GM19023 (cell line): ENCODE data around the gene AFG3L2.
A peak's percentile ranks its signal among the peaks of the same experiment; 100 is the strongest.
"Not testable (repeated sequence)": the region's sequence is repeated elsewhere in the genome, so short reads cannot be mapped to it uniquely, and the experiment has no call there.

ENCODE experiments used
- ATAC-seq: cut with Tn5 transposase; IDR thresholded peaks from one replicate; pipeline ENCODE4 v1.9.1; 2021; ENCODE audit warnings: mild to moderate bottlenecking, moderate library complexity; ENCODE audit not compliant: unreplicated experiment

AFG3L2 gene

GRCh38 chr18:12397793-12398192 is 20.8 kb upstream of the AFG3L2 start:
- ATAC-seq, result no peak

GRCh38 chr18:12397254-12397653 is 20.2 kb upstream of the AFG3L2 start:
- ATAC-seq, result no peak

- ATAC-seq, result no peak
These were observed 17.4 kb upstream of the AFG3L2 start for GRCh38 chr18:12394428-12394827.

GRCh38 chr18:12393998-12394397 is 17.0 kb upstream of the AFG3L2 start:
- no peak for ATAC-seq

GRCh38 chr18:12393510-12393909 is 16.5 kb upstream of the AFG3L2 start:
- ATAC-seq, result no peak

GRCh38 chr18:12391487-12392165 is 14.6 kb upstream of the AFG3L2 start:
- ATAC-seq, result peak; percentile 66

GRCh38 chr18:12388442-12388841 is 11.4 kb upstream of the AFG3L2 start:
- ATAC-seq, result no peak

- no peak for ATAC-seq
These were observed 7.2 kb upstream of the AFG3L2 start for GRCh38 chr18:12384261-12384660.

GRCh38 chr18:12383759-12384158 is 6.7 kb upstream of the AFG3L2 start:
- not testable (repeated sequence) for ATAC-seq

- ATAC-seq, result not testable (repeated sequence)
These were observed 5.3 kb upstream of the AFG3L2 start for GRCh38 chr18:12382221-12382814.

- not testable (repeated sequence) for ATAC-seq
These were observed 1.2 kb upstream of the AFG3L2 start for GRCh38 chr18:12378198-12378558.

- ATAC-seq, result peak; percentile 61
These were observed 650 bp upstream of the AFG3L2 start for GRCh38 chr18:12377556-12378197.

- no peak for ATAC-seq
These were observed 833 bp downstream of the AFG3L2 start for GRCh38 chr18:12376034-12376753.

GRCh38 chr18:12374401-12374800 is 2.6 kb downstream of the AFG3L2 start:
- ATAC-seq, result no peak

GRCh38 chr18:12373771-12374116 is 3.3 kb downstream of the AFG3L2 start:
- ATAC-seq, result no peak

GRCh38 chr18:12373116-12373770 is 3.8 kb downstream of the AFG3L2 start:
- ATAC-seq, result no peak

- no peak for ATAC-seq
These were observed 4.6 kb downstream of the AFG3L2 start for GRCh38 chr18:12372406-12372805.

GRCh38 chr18:12371590-12371989 is 5.4 kb downstream of the AFG3L2 start:
- ATAC-seq, result no peak

- ATAC-seq, result no peak
These were observed 7.8 kb downstream of the AFG3L2 start for GRCh38 chr18:12369211-12369610.

GRCh38 chr18:12366784-12367183 is 10.2 kb downstream of the AFG3L2 start:
- ATAC-seq, result no peak

- ATAC-seq, result no peak
These were observed 10.6 kb downstream of the AFG3L2 start for GRCh38 chr18:12366379-12366778.
